Measurements from ENCODE around the gene PACSIN2. TPM values are rescaled to one million over a fixed set of nuclear protein-coding genes. Genes with fewer than 3 reads are reported as not detected.
A peak's percentile ranks its signal among the peaks of the same experiment; 100 is the strongest.

PACSIN2 gene
- total RNA-seq, 4 donors from 2014 or later = 75.4 to 90.1 (median 87.9) TPM

GRCh38 chr22:42906605-42907348 lies 108.2 kb downstream of the PACSIN2 start:
- Histone ChIP-seq H3K4me1 (peaks cover 25 to 45% of the 10 kb centered on the region in 2 donors), H3K27me3 (no peaks in the 10 kb centered on the region), H3K9me3 (no peaks in the 10 kb centered on the region), H3K36me3 (peaks cover 0 to 3% of the 10 kb centered on the region in 2 donors), H3K4me3 (replicated peaks in 1 of 3) (no peak overlapping the region), H3K27ac (peak overlapping the region in 2 of 3 donors; percentile 34 to 67)
- peak in 1 of 2 donors; percentile 15 for DNase-seq
- intact Hi-C loops (cut with DNase I) = no loop called here
- TF ChIP-seq POLR2A (IDR thresholded peaks at IDR 0.05) = no peak
- TF ChIP-seq CTCF (IDR thresholded peaks at IDR 0.05) = no peak
- 71 to 76% methylated on average over 6 of the region's 6 CpGs for WGBS, 2 donors

GRCh38 chr22:42905702-42906183 lies 109.2 kb downstream of the PACSIN2 start:
- DNase-seq = peak; percentile 90 to 94
- H3K27ac ChIP-seq = peak overlapping the region; percentile 4 to 67 (median 34)
- WGBS, 2 donors = 13 to 30% methylated on average over 4 to 5 of the region's 5 CpGs
- no peaks in the 10 kb centered on the region for H3K9me3 ChIP-seq
- TF ChIP-seq POLR2A (IDR thresholded peaks at IDR 0.05) (no peak), CTCF (IDR thresholded peaks at IDR 0.05) (peak in 1 of 6 experiments; percentile 2)
- H3K4me1 ChIP-seq = peaks cover 25 to 45% of the 10 kb centered on the region in 2 donors
- H3K36me3 ChIP-seq = peaks cover 0 to 3% of the 10 kb centered on the region in 2 donors
- H3K27me3 ChIP-seq = no peaks in the 10 kb centered on the region
- H3K4me3 ChIP-seq (replicated peaks in 1 of 3) = no peak overlapping the region
- intact Hi-C loops (cut with DNase I) = no loop called here

GRCh38 chr22:42905217-42905616 lies 109.7 kb downstream of the PACSIN2 start:
- Histone ChIP-seq H3K4me3 (replicated peaks in 1 of 3) (no peak overlapping the region), H3K4me1 (peaks cover 25 to 45% of the 10 kb centered on the region in 2 donors), H3K36me3 (peaks cover 0 to under 1% of the 10 kb centered on the region in 2 donors), H3K27me3 (no peaks in the 10 kb centered on the region), H3K9me3 (no peaks in the 10 kb centered on the region), H3K27ac (peak overlapping the region; percentile 4 to 67 (median 34))
- DNase-seq = peak; percentile 44 to 51
- 82 to 83% methylated on average over 13 of the region's 13 CpGs for WGBS, 2 donors
- intact Hi-C loops (cut with DNase I) = no loop called here
- TF ChIP-seq POLR2A (IDR thresholded peaks at IDR 0.05) = no peak
- no peak for TF ChIP-seq CTCF (IDR thresholded peaks at IDR 0.05)

GRCh38 chr22:42904050-42904449 lies 110.9 kb downstream of the PACSIN2 start:
- Histone ChIP-seq H3K27ac (no peak overlapping the region), H3K4me3 (replicated peaks in 1 of 3) (no peak overlapping the region), H3K4me1 (peaks cover 25 to 45% of the 10 kb centered on the region in 2 donors), H3K9me3 (no peaks in the 10 kb centered on the region), H3K27me3 (no peaks in the 10 kb centered on the region), H3K36me3 (no peaks in the 10 kb centered on the region)
- intact Hi-C loops (cut with DNase I) = no loop called here
- 94 to 97% methylated on average over 11 to 12 of the region's 12 CpGs for WGBS, 2 donors
- no peak for DNase-seq
- TF ChIP-seq CTCF (IDR thresholded peaks at IDR 0.05) (no peak), POLR2A (IDR thresholded peaks at IDR 0.05) (no peak)

- H3K4me1 ChIP-seq = peaks cover 25 to 38% of the 10 kb centered on the region in 2 donors
- TF ChIP-seq CTCF (IDR thresholded peaks at IDR 0.05) (no peak), POLR2A (IDR thresholded peaks at IDR 0.05) (no peak)
- no peak for DNase-seq
Measured at GRCh38 chr22:42902875-42903510, 112.0 kb downstream of the PACSIN2 start.

More at GRCh38 chr22:42902875-42903510, 112.0 kb downstream of the PACSIN2 start:
- intact Hi-C loops (cut with DNase I) = no loop called here
- H3K9me3 ChIP-seq = no peaks in the 10 kb centered on the region
- no peak overlapping the region for H3K4me3 ChIP-seq (replicated peaks in 1 of 3)
- no peak overlapping the region for H3K27ac ChIP-seq
- 90 to 91% methylated on average over 14 to 15 of the region's 15 CpGs for WGBS, 2 donors
- no peaks in the 10 kb centered on the region for H3K27me3 ChIP-seq
- H3K36me3 ChIP-seq = no peaks in the 10 kb centered on the region

Data from thyroid gland (tissue), 4 donors.